ENCODE results near the gene GADD45B.
"Not testable (repeated sequence)": the region's sequence is repeated elsewhere in the genome, so short reads cannot be mapped to it uniquely, and the experiment has no call there.

The GADD45B gene

DNA sequence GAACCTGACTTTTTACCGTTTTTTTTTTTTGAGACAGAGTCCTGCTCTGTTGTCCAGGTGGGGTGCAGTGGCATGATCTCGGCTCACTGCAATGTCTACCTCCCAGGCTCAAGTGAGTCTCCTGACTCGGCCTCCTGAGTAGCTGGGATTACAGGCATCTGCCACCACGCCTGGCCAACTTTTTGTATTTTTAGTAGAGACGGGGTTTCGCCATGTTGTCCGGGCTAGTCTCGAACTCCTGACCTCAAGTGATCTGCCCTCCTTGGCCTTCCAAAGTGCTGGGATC, 6.1 kb upstream of the GADD45B start:
- DNase-seq: not testable (repeated sequence)

DNA sequence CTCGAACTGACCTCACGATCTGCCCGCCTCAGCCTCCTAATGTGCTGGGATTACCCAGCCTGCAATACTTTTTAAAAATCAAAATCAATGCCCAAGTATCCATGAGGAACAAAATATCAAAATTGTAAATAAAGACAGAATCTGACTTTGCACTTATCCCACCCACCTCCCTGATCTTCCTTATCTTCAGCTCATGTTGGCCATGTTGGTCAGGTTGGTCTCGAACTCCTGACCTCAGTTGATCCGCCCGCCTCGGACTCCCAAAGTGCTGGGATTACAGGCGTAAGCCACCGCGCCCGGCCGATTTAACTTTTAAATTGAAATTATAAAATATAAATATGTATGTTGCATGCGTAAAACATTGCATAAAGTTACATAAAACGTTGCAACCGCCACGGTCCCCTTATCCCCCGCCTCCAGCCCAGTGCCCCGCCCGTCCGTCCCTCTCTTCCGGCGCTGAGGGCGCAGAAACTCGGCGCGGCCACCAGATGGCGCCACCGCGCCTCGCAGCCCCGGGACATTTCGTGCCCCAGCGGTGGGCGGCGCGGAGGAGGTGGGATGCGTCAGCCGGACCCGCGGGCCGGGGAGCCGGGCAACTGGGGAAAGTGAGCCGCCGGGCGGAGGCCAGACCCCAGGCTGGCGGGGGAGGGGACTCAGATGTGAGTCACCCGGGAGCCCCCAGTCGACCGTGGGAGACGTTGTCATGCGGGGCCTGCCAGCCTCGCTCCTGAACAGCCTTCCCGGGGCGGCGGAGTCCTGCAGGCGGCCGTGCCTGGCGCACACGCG, 1.5 kb upstream of the GADD45B start:
- peak; percentile 85 to 90 for DNase-seq

DNA sequence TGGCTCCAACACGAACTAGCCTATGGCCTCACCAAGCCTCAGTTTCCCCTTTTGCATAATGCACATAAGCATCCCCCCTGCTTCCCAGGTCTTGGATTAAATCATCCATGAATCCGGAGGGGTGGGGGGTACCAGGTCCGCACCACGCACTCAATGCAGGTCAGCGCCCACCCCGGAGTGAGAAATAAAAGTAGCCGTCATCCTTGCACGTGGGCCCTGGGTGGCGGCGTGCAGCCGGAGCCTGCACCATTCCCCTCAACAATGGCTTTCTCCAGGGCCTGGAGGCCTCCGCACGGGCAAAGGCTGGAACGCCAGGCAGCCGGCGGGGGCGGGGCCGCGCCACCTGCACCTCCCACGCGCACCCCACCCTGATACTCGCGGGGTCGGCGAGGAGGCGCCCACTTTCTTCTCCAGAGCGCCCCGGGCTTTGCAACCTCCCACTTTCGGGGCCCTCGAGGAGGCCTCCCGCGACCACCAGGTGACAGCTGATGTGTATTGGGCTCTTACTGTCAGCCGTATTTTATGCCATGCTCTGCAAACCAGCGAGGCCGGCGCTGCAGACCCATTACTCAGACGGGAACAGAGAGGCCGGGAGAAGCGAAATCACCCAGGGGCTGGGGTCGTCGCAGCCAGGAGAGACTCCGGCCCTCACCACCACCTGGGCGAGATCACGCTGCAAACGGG, 767 bp upstream of the GADD45B start:
- DNase-seq: peak; percentile 54 to 59

DNA sequence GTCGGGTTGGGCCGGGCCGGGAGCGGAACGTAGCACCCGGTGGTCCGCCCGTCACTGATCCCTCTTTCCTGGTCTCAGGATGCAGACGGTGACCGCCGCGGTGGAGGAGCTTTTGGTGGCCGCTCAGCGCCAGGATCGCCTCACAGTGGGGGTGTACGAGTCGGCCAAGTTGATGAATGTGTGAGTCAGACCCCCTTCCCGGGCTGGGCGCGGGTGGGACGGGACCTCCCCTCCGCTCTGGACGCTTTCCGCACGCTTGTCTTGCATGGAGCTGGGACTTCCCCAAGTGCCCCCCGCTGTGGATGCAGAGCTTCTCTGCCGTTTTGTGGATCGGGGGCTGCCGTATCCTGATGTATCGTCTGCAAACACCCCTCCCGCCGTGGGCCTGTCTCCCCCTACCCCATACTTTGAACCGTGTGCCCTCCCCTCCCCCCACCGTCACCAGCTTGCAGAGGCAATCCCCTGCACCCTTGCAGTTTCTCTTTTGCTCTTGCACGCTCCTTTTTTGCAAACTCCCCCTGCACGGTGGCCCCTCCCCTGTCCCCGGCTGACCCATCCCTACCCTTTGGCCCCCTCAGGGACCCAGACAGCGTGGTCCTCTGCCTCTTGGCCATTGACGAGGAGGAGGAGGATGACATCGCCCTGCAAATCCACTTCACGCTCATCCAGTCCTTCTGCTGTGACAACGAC, 669 bp downstream of the GADD45B start:
- DNase-seq: peak; percentile 65 to 68

DNA sequence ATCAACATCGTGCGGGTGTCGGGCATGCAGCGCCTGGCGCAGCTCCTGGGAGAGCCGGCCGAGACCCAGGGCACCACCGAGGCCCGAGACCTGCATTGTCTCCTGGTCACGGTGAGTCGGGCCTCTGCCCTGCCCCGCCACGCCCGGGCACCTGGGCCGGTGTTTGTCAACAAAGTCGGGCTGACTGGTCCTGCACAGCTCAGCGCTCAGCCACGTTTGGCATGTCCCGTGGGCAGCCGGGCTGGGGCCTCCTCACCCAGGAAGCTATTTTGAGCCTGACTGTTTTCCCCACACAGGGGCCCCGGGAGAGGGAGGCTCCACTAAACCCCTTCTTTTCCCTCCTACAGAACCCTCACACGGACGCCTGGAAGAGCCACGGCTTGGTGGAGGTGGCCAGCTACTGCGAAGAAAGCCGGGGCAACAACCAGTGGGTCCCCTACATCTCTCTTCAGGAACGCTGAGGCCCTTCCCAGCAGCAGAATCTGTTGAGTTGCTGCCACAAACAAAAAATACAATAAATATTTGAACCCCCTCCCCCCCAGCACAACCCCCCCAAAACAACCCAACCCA, 1.3 kb downstream of the GADD45B start:
- DNase-seq: peak in 1 of 2 experiments; percentile 18

DNA sequence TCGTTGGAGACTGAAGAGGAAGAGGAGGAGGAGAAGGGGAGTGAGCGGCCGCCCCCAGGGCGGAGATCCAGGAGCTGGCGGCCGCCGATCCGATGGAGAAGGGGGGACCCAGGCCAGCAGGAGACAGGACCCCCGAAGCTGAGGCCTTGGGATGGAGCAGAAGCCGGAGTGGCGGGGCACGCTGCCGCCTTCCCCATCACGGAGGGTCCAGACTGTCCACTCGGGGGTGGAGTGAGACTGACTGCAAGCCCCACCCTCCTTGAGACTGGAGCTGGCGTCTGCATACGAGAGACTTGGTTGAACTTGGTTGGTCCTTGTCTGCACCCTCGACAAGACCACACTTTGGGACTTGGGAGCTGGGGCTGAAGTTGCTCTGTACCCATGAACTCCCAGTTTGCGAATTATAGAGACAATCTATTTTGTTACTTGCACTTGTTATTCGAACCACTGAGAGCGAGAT, 1.8 kb downstream of the GADD45B start:
- peak in 1 of 2 experiments; percentile 10 for DNase-seq

DNA sequence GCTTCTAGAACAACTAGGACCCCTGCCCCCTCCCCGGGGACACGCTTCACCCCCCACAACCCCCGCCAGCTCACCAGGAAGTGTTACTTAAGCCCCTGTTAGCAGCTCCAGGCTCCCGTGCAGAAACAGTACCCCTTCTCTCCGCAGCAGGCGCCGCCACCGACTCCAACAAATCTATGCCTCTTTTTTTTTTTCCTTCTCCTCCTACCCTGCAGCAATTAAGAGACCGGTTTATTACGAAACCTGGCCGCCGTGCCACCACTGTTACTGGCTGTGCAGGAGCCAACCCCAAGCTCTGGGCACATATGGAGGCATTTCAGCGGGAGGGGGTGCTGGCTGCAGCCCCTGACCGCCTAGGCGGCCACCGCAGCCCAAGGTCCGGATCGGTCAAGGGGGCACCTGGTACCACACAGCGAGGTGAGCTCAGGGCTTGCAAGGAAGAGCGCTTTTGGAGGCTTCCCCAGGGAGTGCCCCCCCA, 2.4 kb downstream of the GADD45B start:
- DNase-seq: peak; percentile 38 to 42

DNA sequence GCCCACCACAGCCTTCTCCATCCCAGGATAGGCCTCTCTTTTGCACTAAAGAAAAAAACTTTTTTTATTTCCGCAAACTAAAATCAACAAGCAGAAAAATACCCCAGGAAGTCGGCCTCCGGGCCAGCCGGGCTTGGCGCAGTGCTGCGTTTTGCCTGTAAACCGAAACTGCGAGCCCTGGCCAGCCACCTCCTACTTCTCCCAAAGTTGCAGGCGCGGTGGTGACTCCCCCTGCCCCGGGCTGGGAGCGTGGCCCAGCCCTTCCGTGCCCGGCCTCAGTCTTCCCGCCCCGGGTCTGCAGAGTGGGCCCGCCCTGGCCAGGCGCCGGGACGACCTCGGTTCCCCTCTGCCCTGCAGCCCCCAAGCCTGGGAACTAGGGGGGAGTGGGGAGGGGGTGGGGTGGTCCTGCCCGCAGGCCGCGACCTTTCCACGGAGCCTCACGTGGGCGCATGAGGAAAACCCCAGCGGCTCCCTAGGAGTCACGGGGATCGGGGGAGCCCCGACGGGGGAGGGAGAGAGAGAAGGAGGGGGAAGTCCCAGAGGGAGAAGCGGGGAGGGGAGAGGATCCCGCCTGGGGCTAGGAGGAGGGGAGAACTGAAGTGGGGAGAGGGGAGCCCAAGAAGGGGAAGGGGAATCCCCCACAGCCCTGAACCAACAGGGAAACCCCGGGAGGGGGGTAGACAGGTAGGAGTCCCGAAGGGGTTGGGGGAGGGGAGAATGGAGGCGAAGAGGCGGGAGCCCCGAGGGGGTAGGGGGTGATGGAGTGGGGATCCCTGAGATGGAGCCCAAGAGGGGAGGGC, 3.0 kb downstream of the GADD45B start:
- DNase-seq: peak; percentile 55 to 64

DNA sequence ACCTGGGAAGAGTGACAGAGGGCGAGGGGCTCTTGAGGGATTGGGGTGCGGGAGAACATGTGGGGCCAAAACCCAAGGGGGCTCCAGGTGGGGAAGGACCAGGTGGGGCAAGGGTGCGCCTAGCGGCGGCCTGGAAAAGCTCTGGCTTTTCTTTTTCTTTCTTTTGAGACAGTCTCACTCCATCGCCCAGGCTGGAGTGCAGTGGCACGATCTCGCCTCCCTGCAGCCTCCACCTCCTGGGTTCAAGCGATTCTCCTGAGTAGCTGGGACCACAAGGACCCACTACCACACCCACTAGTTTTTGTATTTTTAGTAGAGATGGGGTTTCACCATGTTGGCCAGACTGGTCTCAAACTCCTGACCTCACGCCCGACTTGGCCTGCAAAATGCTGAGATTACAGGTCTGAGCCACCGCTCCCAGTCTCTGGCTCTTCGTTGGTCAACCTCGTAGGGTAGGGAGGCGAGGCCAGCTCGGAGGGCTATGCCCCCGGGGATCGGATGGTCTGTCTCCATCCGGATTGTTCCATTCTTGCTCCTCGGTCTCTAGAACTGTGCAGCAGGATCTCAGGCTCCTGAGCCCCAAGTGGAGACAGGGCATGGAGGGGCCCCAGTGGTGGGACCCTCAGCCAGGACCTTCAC, 3.7 kb downstream of the GADD45B start:
- DNase-seq: no peak

DNA sequence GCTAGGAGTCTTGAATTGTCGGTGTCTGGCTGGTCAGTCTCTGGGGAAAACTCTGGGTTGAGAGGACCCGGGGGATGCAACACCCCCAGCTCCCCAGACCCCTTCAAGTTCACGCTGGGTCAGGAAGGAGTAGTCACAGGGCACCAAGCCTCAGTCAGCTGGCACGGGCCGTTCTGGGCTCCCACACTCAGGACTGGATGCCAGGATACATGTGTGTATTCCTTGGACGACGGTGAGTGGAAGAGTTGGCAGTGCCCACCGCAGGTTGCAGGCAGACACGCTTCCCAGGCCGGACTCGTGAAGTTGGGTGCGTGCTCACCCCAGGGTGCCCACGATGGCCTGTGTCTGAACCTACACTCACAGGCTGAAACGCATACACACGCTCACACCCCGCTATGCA, 5.5 kb downstream of the GADD45B start:
- no peak for DNase-seq

DNA sequence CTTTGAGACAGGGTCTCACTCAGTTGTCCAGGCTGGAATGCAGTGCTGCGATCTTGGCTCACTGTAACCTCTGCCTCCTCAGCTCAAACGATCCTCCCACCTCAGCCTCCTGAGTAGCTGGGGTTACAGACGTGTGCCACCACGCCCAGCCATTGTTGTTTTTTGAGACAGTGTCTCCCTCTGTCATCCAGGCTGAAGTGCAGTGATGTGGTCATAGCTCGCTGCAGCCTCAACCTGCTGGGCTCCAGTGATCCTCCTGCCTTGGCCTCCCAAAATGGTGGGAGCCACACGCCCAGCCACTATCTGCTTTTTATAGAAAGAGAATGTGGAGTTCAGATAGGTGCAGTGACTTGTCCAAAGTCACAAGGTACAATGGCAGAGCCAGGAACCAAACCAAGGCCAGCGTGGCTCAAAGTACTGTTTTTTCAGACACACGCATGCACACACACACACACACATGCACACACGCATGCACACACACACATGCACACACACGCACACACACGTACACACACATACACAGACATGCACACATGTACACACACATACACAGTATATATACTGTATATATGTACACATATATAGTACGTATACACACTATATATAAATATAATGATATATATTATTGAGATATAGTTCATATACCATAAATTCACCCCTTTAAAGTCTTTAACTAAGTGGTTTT, 6.6 kb downstream of the GADD45B start:
- no peak for DNase-seq

DNA sequence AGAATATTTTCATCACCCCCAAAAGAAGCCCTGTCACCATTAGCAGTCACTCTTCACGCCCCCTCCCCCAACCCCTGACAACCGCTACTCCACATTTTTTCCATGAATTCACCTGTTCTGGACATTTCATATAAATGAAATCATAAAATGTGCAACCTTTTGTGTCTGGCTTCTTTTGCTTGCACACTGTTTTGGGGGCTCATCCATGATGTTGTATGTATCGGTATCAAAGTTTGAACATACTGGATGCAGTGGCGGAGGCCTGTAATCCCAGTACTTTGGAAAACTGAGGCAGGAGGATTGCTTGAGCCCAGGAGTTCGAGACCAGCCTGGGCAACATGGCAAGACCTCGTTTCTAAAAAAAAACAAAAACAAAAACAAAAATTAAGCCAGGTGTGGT, 7.2 kb downstream of the GADD45B start:
- no peak for DNase-seq

DNA sequence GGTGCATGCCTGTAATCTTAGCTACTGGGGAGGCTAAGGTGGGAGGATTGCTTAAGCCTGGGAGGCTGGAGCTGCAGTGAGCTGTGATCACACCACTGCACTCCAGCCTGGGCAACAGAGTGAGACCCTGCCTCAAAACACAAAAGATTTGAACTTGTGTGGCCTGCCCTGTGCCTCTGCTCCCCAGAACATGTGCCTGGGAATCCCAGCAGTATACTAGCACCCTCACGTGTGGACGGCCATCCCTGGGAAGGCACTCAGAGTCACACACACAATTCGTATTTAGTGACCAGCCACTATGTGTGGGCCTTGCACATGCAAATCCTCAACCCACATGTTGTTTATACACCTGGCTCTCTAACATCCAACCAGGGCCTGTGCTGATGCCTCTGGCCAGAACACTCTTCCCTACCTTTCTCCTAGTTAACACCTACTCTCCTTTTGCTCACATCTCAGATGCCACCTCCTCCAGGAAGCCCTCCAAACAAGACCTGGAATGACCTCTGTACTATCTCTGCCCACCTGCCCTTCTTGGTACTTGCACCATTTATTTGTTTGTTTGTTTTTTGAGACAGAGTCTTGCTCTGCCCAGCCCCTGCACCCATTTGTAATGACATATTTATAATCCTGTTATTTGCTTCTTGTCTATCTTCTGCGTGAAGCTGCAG, 7.7 kb downstream of the GADD45B start:
- no peak for DNase-seq

DNA sequence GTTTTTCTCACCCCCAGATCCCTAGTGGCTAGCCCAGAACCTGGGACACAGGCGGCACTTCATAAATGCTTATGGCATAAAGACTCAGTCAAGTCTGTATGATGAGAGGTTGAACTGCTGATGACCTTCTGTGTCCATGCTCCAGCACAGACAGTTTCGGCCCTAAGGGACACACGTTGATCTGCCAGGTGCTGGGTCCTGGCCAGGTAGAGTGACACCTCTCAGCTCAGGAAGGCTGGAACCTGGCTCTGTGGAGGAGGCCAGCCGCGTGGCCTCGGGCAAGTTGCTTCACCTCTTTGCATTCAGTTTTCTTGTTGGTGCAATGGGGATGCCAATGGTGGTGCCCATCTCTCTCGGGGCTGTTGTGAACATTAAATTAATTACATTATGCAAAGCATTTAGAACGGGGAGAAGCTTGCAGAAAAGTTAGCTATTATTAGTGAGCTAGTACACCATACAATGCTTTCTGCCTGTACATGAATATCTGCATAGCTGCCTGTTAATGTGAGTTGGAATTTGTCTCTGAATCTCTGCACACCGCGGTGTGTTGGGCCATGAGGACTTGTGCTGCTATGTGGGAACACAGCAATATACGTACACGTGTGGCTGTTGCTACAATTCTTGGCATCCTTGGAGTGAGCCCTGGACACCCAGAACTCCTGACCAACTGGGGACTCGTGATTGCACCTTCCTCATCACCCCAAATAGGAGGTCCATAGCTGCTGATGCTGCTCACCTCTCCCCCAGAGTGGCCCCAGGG, 8.4 kb downstream of the GADD45B start:
- DNase-seq: no peak

DNA sequence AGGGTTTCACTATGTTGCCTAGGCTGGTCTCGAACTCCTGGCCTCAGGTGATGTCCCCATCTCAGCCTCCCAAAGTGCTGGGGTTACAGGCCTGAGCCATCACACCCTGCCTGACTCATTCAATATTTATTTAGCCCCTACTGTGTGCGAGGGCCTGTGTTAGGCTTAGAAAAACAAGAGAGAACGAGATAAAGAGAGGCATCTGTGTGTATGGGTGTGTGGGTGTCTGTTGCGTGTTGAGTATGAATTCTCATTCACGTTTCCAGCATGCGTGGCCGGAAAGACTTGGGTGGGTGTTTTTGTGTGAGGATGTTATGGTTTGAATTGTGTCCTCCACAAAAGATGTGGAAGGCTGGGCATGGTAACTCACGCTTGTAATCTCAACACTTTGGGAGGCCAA, 9.5 kb downstream of the GADD45B start:
- no peak for DNase-seq

DNA sequence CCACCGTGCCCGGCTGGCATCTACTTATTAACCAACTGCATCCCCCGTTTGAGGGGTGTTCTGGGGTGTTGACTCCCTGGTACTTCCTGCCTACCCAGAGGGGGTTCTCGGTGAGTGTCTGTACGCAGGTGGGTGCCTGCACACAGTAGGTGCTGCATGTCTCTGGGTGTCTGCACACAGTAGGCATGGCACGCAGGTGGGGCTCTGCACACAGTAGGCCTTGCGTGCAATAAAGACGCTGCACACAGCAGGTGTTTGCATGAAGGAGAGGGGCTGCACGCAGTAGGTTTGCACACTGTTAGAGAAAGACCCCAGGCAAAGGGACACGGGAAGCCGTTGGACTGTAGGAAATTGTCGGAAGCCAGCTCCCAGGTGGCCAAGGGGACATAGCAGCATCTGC, 11.2 kb downstream of the GADD45B start:
- DNase-seq: no peak

DNA sequence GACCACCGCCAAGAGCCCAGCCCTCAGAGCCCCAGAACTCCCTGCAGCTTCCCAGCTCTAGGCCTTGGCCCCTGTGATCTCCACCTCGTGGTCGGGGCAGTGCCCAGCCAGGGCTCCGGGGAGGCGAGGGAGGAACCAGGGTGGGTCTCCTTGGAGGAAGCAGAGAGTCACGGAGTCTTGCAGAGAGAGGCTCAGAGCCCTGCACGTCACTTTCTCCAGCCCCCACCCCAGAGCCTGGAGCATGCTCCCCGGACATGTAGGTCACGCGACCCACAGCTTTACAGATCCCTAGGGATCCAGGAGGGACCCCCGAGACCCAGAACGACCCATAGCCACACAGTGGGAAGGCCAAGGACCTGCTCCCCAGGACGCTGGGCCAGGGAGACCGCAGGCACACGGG, 11.9 kb downstream of the GADD45B start:
- no peak for DNase-seq

DNA sequence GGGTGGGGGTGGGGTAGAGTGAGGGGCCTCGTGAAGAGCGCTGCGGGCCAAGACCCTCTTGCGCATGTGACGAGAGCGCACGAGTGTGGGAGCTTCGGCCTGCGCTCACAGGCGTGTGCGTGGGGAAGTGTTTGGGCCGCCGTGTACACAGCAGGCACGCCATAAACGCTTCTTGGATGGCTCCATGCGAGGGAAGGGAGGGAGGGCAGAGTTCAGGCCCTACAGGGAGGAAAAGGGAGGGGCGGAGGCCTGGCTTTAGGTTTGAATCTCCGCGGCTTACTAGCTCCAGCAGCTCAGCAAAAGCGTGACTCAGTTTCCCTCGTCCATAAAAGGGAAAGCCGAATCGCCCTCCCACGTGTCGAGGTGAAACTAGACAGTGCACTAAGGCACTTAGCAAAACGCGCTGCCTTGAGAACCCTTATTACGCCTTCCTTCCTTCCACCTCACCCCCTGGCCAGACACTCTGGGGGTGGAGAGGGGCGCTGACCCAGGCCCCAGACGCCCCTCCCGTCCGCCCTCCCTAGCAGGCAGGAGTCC, 12.5 kb downstream of the GADD45B start:
- DNase-seq: no peak

DNA sequence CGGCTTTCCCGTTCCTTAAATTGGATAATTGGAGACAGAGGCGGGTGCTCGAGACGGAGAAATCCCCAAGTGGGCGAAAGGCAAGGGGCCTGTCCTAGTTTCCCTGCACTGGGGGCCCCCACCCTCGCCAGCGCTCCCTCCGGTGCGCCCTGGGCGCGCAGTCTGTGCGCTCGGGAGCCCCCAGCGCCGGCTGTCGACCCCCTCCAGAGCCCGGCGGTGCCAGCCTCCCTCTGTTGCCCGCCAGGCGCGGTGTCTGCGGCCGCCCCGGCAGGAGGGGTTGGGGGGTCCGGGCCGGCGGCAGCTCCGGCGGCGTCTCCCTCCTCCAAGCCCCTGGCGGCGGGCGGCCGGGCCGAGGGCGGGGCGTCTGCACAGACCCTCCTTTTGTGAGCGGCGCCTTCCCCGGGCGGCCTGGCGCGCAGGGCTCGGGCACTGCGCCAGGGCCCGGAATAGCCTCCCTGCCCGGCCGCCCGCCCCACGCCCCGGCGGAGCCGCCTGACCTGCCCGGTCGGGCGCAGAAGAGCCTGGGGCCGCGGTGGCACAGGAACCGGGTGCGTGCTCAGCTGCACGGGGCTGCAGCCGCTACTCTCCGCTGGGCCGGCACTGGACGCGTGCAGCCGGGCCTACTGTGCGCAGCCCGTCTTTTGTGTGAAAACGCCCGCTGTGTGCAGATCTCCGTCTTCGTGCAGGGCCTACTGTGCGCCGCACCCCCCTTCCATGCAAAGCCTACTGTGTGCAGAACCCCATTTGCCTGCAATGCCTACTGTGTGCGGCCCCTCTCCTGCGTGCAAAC, 13.2 kb downstream of the GADD45B start:
- no peak for DNase-seq
